WTC11 (cell line): ENCODE data around the gene MRAS.
"Not testable (repeated sequence)": the region's sequence is repeated elsewhere in the genome, so short reads cannot be mapped to it uniquely, and the experiment has no call there.

Source experiments
- PREB ChIP-seq: sonication (generic); formaldehyde crosslinking; IDR thresholded peaks from 2 replicates; pipeline ENCODE4 v1.8.1; 2022; ENCODE audit warnings: mild to moderate bottlenecking, missing genetic modification reagents, moderate library complexity, borderline replicate concordance
- TP53 ChIP-seq: sonication (generic); formaldehyde crosslinking; IDR thresholded peaks from 2 replicates; pipeline ENCODE4 v1.8.1; 2023; ENCODE audit warnings: mild to moderate bottlenecking, missing genetic modification reagents
- TF ChIP-seq, protein P1 (sequence below): fragments of 200-600 bp; IDR thresholded peaks from 2 replicates; pipeline ENCODE4 v1.8.0; 2022; ENCODE audit warnings: antibody characterized with exemption
- TF ChIP-seq, protein P2 (sequence below): sonication (generic); formaldehyde crosslinking; IDR thresholded peaks from 2 replicates; pipeline ENCODE4 v1.8.0; 2022; ENCODE audit warnings: missing genetic modification reagents

DNA sequence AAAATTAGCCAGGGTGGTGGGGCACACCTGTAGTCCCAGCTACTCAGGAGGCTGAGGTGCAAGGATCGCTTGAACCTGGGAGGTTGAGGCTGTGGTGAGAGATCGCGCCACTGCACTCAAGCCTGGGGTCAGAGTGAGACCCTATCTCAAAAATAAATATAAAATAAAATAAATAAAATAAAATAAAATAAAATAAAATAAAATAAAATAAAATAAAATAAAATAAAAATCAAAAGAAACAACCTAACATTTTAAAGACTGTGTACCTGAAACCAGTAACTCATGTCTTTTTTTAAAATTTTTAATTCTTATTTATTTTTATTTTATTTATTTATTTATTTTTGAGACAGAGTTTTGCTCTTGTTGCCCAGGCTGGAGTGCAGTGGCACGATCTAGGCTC, 78.4 kb downstream of the MRAS start:
- not testable (repeated sequence) for TF ChIP-seq PREB; TP53 (CRISPR knock-in tag)
- TF ChIP-seq, protein P1, sequence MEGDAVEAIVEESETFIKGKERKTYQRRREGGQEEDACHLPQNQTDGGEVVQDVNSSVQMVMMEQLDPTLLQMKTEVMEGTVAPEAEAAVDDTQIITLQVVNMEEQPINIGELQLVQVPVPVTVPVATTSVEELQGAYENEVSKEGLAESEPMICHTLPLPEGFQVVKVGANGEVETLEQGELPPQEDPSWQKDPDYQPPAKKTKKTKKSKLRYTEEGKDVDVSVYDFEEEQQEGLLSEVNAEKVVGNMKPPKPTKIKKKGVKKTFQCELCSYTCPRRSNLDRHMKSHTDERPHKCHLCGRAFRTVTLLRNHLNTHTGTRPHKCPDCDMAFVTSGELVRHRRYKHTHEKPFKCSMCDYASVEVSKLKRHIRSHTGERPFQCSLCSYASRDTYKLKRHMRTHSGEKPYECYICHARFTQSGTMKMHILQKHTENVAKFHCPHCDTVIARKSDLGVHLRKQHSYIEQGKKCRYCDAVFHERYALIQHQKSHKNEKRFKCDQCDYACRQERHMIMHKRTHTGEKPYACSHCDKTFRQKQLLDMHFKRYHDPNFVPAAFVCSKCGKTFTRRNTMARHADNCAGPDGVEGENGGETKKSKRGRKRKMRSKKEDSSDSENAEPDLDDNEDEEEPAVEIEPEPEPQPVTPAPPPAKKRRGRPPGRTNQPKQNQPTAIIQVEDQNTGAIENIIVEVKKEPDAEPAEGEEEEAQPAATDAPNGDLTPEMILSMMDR: not testable (repeated sequence)
- TF ChIP-seq, protein P2, sequence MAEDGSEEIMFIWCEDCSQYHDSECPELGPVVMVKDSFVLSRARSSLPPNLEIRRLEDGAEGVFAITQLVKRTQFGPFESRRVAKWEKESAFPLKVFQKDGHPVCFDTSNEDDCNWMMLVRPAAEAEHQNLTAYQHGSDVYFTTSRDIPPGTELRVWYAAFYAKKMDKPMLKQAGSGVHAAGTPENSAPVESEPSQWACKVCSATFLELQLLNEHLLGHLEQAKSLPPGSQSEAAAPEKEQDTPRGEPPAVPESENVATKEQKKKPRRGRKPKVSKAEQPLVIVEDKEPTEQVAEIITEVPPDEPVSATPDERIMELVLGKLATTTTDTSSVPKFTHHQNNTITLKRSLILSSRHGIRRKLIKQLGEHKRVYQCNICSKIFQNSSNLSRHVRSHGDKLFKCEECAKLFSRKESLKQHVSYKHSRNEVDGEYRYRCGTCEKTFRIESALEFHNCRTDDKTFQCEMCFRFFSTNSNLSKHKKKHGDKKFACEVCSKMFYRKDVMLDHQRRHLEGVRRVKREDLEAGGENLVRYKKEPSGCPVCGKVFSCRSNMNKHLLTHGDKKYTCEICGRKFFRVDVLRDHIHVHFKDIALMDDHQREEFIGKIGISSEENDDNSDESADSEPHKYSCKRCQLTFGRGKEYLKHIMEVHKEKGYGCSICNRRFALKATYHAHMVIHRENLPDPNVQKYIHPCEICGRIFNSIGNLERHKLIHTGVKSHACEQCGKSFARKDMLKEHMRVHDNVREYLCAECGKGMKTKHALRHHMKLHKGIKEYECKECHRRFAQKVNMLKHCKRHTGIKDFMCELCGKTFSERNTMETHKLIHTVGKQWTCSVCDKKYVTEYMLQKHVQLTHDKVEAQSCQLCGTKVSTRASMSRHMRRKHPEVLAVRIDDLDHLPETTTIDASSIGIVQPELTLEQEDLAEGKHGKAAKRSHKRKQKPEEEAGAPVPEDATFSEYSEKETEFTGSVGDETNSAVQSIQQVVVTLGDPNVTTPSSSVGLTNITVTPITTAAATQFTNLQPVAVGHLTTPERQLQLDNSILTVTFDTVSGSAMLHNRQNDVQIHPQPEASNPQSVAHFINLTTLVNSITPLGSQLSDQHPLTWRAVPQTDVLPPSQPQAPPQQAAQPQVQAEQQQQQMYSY: not testable (repeated sequence)
